SK-N-SH (cell line): Measurements from ENCODE around the gene KCNJ10. TPM values are rescaled to one million over a fixed set of nuclear protein-coding genes. Genes with fewer than 3 reads are reported as not detected.

ENCODE experiments used
- CTCF ChIA-PET: fragments of 300-600, 350-600 bp; formaldehyde crosslinking; extraction: SDS; loops from one replicate; lab custom pipeline; 2021; lab: Yijun Ruan, JAX
- POLR2A ChIA-PET: fragments of 350-600 bp; sonication (Branson Sonifier 250); formaldehyde crosslinking; extraction: SDS; loops from one replicate; lab custom pipeline; 2020; ENCODE audit warnings: antibody characterized with exemption, inconsistent platforms; lab: Yijun Ruan, JAX
- DNase-seq: peaks from one replicate; pipeline ENCODE4 v3.0.0; 2012
- H2AFZ ChIP-seq: fragments of 200-600 bp; sonication (generic); 2 replicates; pipeline ENCODE4 v1.8.1; 2016; ENCODE audit warnings: antibody characterized with exemption, mild to moderate bottlenecking, low read depth
- H3F3A ChIP-seq: fragments of 200-600 bp; sonication (generic); replicated peaks from 2 replicates; pipeline ENCODE3; 2016; ENCODE audit warnings: antibody characterized with exemption, mild to moderate bottlenecking; ENCODE audit not compliant: insufficient read depth
- H3K27ac ChIP-seq, 2 experiments: fragments of 200-500 bp in 1 of 2; fragments of 200-600 bp in 1 of 2; sonication (Bioruptor generic) in 1 of 2; sonication (generic), shearing (Covaris generic) in 1 of 2; 2 replicates each; pipeline versions ENCODE4 v1.5.1 to v1.6.1; 2014 to 2016; ENCODE audit warnings: low read depth in 2 of 2, inconsistent platforms in 1 of 2, low read length in 1 of 2, mild to moderate bottlenecking in 1 of 2, mixed read lengths in 1 of 2
- H3K27me3 ChIP-seq: fragments of 200-600 bp; sonication (generic), shearing (Covaris generic); 2 replicates; pipeline ENCODE4 v1.6.1; 2016; ENCODE audit warnings: mixed run types; ENCODE audit not compliant: insufficient read depth
- H3K36me3 ChIP-seq, 2 experiments: fragments of 200-500 bp in 1 of 2; fragments of 200-600 bp in 1 of 2; sonication (Bioruptor generic) in 1 of 2; sonication (generic) in 1 of 2; replicated peaks in 1 of 2; 2 replicates each; pipeline versions ENCODE3 to v1.5.1; 2014 to 2016; ENCODE audit warnings: low read length in 1 of 2, mild to moderate bottlenecking in 1 of 2; ENCODE audit not compliant: insufficient read depth in 2 of 2, control insufficient read depth in 1 of 2
- H3K4me1 ChIP-seq, 2 experiments: fragments of 200-500 bp in 1 of 2; fragments of 200-600 bp in 1 of 2; sonication (Bioruptor generic) in 1 of 2; sonication (generic), shearing (Covaris generic) in 1 of 2; 2 replicates each; pipeline versions ENCODE4 v1.5.1 to v1.6.1; 2014 to 2016; ENCODE audit warnings: low read depth in 1 of 2, low read length in 1 of 2, mixed run types in 1 of 2; ENCODE audit not compliant: insufficient read depth in 2 of 2, control insufficient read depth in 1 of 2
- H3K4me2 ChIP-seq: fragments of 200-600 bp; sonication (generic), shearing (Covaris generic); 2 replicates; pipeline ENCODE4 v1.6.1; 2017; ENCODE audit warnings: mixed run types
- H3K4me3 ChIP-seq, 2 experiments: fragments of 200-500 bp in 1 of 2; fragments of 200-600 bp in 1 of 2; sonication (Bioruptor generic) in 1 of 2; sonication (generic), shearing (Covaris generic) in 1 of 2; 2 replicates each; pipeline versions ENCODE4 v1.5.1 to v1.8.1; 2014 to 2016; ENCODE audit warnings: low read depth in 2 of 2, inconsistent platforms in 1 of 2, low read length in 1 of 2, mild to moderate bottlenecking in 1 of 2, mixed read lengths in 1 of 2, moderate library complexity in 1 of 2
- H3K79me2 ChIP-seq: fragments of 200-600 bp; sonication (generic); 2 replicates; pipeline ENCODE4 v1.8.1; 2017; ENCODE audit warnings: mild to moderate bottlenecking; ENCODE audit not compliant: insufficient read depth
- H3K9ac ChIP-seq: fragments of 200-600 bp; sonication (generic); 2 replicates; pipeline ENCODE4 v1.6.1; 2017; ENCODE audit warnings: mixed run types
- H3K9me2 ChIP-seq: fragments of 200-600 bp; sonication (generic); 2 replicates; pipeline ENCODE4 v1.6.1; 2017; ENCODE audit warnings: mixed run types
- H3K9me3 ChIP-seq: fragments of 200-600 bp; sonication (generic); 2 replicates; pipeline ENCODE4 v1.6.1; 2017; ENCODE audit warnings: mixed run types, mild to moderate bottlenecking, moderate library complexity
- H4K20me1 ChIP-seq: fragments of 200-600 bp; sonication (generic); 2 replicates; pipeline ENCODE4 v1.6.1; 2017; ENCODE audit warnings: mild to moderate bottlenecking, mixed run types; ENCODE audit not compliant: insufficient read depth
- CHD2 ChIP-seq: fragments of 150-350 bp; IDR thresholded peaks from 2 replicates; pipeline ENCODE4 v1.6.1; 2018; ENCODE audit warnings: low read length; ENCODE audit not compliant: partially characterized antibody
- ELF1 ChIP-seq: IDR thresholded peaks from 2 replicates; pipeline ENCODE4 v1.4.0; 2012
- FOSL2 ChIP-seq: IDR thresholded peaks from 2 replicates; pipeline ENCODE4 v1.4.0; 2012; ENCODE audit warnings: low read depth, mild to moderate bottlenecking, moderate library complexity, borderline replicate concordance
- GABPA ChIP-seq: IDR thresholded peaks from 2 replicates; pipeline ENCODE4 v1.4.0; 2012; ENCODE audit warnings: low read depth, mild to moderate bottlenecking
- GATA2 ChIP-seq: sonication (generic); formaldehyde crosslinking; IDR thresholded peaks from 2 replicates; pipeline ENCODE4 v1.5.0; 2020; ENCODE audit warnings: mild to moderate bottlenecking, missing genetic modification reagents
- JUND ChIP-seq: IDR thresholded peaks from 2 replicates; pipeline ENCODE4 v1.4.0; 2012
- MAX ChIP-seq: IDR thresholded peaks from 2 replicates; pipeline ENCODE4 v1.4.0; 2012; ENCODE audit warnings: low read depth
- MXI1 ChIP-seq: IDR thresholded peaks from 2 replicates; pipeline ENCODE4 v1.6.1; 2012; ENCODE audit warnings: mild to moderate bottlenecking, low read depth, low read length, improper control_type of control experiment
- NRF1 ChIP-seq: IDR thresholded peaks from 2 replicates; pipeline ENCODE4 v1.6.1; 2012; ENCODE audit warnings: low read depth, mild to moderate bottlenecking, low read length
- RAD21 ChIP-seq: IDR thresholded peaks from 2 replicates; pipeline ENCODE4 v1.6.1; 2012; ENCODE audit warnings: mild to moderate bottlenecking, low read length
- TAF1 ChIP-seq: IDR thresholded peaks from 2 replicates; pipeline ENCODE4 v1.6.1; 2012; ENCODE audit warnings: low read depth, mild to moderate bottlenecking, low read length, moderate library complexity, borderline replicate concordance
- TCF12 ChIP-seq: IDR thresholded peaks from 2 replicates; pipeline ENCODE4 v1.4.0; 2012
- WGBS: methylation state at CpG from one replicate; pipeline ENCODE4 v1.1.6; 2017; ENCODE audit warnings: low lambda C conversion rate; 5-methylcytosine and 5-hydroxymethylcytosine counted together
- polyA plus RNA-seq, 3 experiments: library from polyadenylated mRNA; depleted of rRNA; stranded (reverse); fragments of >200 nt; gene quantifications; 2 replicates each; pipeline ENCODE4 v1.2.3, GENCODE V29; 2012

Gene KCNJ10
- polyA plus RNA-seq, 1 of the 3 experiments (the other 2 are of a cell fraction) = not detected

DNA sequence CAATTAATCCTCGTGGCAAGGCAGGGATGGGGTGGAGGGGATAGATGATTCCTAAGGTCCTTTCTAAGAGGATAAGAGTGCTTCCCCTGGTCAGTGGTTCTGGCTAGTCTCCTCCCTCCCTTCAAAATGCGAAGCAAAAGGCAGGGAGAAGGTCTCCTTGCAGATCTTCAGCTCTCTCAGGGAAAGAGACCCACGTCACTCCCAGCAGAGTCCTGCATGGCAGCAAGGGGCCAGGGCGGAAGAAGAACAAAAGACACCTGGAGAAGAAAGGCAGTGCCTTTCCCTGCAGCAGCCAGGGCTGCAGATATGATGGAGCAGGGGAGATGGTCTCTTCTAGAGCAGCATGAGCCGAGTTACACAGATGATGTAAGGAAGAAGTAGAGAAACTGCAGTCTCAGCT is 86.3 kb downstream of the KCNJ10 start:
- 9% methylated on average over 5 of the region's 5 CpGs for WGBS
- H2AFZ ChIP-seq = no peak overlapping the region
- DNase-seq = no peak
- H3K9me2 ChIP-seq = no peaks in the 10 kb centered on the region
- ChIA-PET POLR2A (no interaction called here), CTCF (interaction anchor here (1.0 to 5.0 kb wide), 3 partner anchors 11 to 63 kb away, joined by 3 to 41 read pairs (median 4); no protein-coding TSS in a partner anchor)
- H3K9ac ChIP-seq = no peak overlapping the region
- no peak overlapping the region for H3K4me2 ChIP-seq
- no peaks in the 10 kb centered on the region for H4K20me1 ChIP-seq
- no peaks in the 10 kb centered on the region for H3K4me1 ChIP-seq
- H3K27me3 ChIP-seq = peaks cover 29% of the 10 kb centered on the region; the same call in 1 of the 2 replicates
- no peaks in the 10 kb centered on the region for H3K36me3 ChIP-seq
- H3K79me2 ChIP-seq = no peaks in the 10 kb centered on the region
- H3K27ac ChIP-seq = no peak overlapping the region
- H3K9me3 ChIP-seq = no peaks in the 10 kb centered on the region
- TF ChIP-seq FOSL2 = no peak
- no peak for TF ChIP-seq NRF1
- no peak for TF ChIP-seq JUND
- TF ChIP-seq MXI1 = no peak
- TF ChIP-seq ELF1 = no peak
- TF ChIP-seq GATA2 = no peak
- H3K4me3 ChIP-seq = no peak overlapping the region
- H3F3A ChIP-seq = no peaks in the 10 kb centered on the region

- ChIA-PET POLR2A (no interaction called here), CTCF (interaction anchor here (5.0 kb wide), 1 partner anchor 25 kb away, joined by 41 read pairs; no protein-coding TSS in a partner anchor)
- H3K9ac ChIP-seq = no peak overlapping the region
These were observed 87.7 kb downstream of the KCNJ10 start for GRCh38 chr1:159982280-159982679.

GRCh38 chr1:159981351-159982055 is 88.5 kb downstream of the KCNJ10 start:
- Histone ChIP-seq H3F3A (no peaks in the 10 kb centered on the region), H3K27ac (no peak overlapping the region), H3K4me2 (no peak overlapping the region), H3K9me2 (no peaks in the 10 kb centered on the region), H3K4me1 (no peaks in the 10 kb centered on the region), H3K4me3 (no peak overlapping the region), H2AFZ (no peak overlapping the region), H3K9me3 (no peaks in the 10 kb centered on the region), H4K20me1 (no peaks in the 10 kb centered on the region), H3K36me3 (no peaks in the 10 kb centered on the region), H3K79me2 (no peaks in the 10 kb centered on the region), H3K27me3 (peaks cover 46% of the 10 kb centered on the region; the same call in 1 of the 2 replicates), H3K9ac (no peak overlapping the region)
- no peak for TF ChIP-seq RAD21
- TF ChIP-seq TCF12 = no peak
- TF ChIP-seq GABPA = no peak
- TF ChIP-seq CHD2 = no peak
- no peak for TF ChIP-seq TAF1
- WGBS = 48% methylated on average over 5 of the region's 6 CpGs
- POLR2A ChIA-PET = no interaction called here
- DNase-seq = no peak
- CTCF ChIA-PET = interaction anchor here (5.0 kb wide), 1 partner anchor 26 kb away, joined by 41 read pairs; no protein-coding TSS in a partner anchor

More at GRCh38 chr1:159982280-159982679, 87.7 kb downstream of the KCNJ10 start:
- H3K36me3 ChIP-seq = no peaks in the 10 kb centered on the region
- no peak for DNase-seq
- H3K4me2 ChIP-seq = no peak overlapping the region
- H3K4me3 ChIP-seq = no peak overlapping the region
- TF ChIP-seq MAX = no peak
- no peak for TF ChIP-seq TAF1
- TF ChIP-seq CHD2 = no peak
- H3F3A ChIP-seq = no peaks in the 10 kb centered on the region
- no peak overlapping the region for H2AFZ ChIP-seq
- 45% methylated on average over 5 of the region's 6 CpGs for WGBS
- H3K4me1 ChIP-seq = no peaks in the 10 kb centered on the region
- H4K20me1 ChIP-seq = no peaks in the 10 kb centered on the region
- H3K79me2 ChIP-seq = no peaks in the 10 kb centered on the region
- peaks cover 43% of the 10 kb centered on the region; the same call in 1 of the 2 replicates for H3K27me3 ChIP-seq
- no peaks in the 10 kb centered on the region for H3K9me2 ChIP-seq
- no peak overlapping the region for H3K27ac ChIP-seq
- no peaks in the 10 kb centered on the region for H3K9me3 ChIP-seq
